ENCODE results near the gene NSD2.
"Not testable (repeated sequence)": the region's sequence is repeated elsewhere in the genome, so short reads cannot be mapped to it uniquely, and the experiment has no call there.

Gene NSD2

DNA sequence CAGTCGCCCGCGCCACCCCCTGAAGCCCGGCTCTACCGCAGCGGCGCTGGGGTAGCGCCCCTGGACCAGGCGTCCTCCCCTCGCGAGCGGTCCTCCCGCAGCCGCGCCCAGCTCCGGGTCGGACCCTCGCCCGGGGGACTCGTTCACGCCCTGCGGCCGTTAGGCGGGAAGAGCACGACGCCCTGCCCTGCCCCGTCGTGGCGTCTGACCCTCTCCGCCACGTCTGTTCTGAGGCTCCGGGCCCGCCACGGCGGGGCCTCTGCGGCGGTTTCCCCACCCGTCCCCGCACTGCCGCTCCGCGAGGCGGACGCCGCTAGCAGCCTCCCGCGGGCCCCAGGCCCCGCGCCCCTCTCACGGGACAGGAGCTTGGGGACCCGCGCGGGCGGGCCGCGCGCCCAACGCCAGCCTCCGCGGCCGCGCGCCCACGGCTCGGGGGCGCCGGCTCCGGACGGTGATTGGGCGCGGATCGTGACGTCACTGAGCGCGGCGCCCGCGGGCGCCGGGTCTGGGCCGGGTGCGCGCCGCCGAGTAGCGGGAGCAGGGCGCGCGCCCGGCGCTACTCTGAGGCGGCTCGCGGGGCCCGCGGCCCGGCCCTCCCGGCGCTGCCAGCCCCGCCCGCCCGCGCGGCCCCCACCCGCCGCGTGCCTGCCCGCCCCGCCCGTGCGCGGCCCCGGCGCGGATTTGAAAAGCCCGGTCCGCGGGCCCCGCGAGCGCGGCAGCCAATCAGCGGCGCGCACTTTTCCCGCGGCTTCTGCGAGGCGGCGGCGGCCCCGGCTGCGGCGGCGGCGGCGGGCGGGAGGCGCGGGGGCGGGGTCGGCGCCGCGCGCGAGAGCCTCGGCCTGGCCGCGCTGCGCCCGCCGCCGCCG lies at the start of gene NSD2:
TSS of gene NSD2 (plus strand) at position 816 of the 866 bp plus-strand sequence. CDS start 29,262 bp downstream, outside the sequence.
- DNase-seq, result peak; percentile 92

DNA sequence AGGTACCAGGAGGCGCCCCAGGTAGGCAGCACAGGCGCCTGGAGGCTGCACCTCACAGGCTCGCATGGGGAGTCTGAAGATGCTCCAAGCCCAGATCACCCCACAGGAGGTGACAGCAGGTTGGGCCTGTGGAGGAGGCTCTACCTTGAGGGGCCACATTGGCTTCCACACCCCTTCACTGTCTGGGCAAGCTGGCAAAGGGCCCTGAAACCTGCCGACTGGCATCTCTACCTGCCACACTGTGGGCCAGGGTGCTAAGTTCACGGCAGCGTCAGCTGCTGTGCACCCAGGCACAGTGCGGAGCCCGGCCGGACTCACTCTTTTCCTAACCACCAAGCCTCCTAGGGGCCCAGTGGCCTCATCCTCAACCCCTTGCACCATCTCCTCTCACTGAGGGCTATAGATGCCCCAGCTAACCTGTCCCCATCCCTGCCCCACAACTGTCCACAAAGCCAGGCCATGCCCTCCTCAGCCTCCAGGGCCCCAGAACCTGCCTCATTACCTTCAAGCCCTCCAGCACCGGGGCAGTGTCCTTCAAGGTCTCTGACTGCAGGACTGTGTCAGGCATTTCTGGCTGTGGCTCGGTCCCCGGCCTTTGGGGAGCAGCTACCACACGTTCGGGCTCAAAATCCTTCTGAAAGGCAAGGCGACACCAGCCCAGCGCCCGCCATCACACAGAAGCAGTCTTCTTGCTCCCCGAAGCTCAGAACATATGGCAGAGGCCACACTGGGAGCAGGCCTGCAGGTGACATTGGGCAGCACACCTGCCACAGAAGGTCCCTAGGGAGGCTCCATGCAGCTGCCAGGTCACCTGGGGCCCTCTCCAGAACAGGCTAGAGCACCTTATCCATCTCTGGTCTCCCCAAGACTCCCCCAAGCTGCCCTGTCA lies 49.3 kb upstream of the NSD2 start:
- DNase-seq, result peak; percentile 15

DNA sequence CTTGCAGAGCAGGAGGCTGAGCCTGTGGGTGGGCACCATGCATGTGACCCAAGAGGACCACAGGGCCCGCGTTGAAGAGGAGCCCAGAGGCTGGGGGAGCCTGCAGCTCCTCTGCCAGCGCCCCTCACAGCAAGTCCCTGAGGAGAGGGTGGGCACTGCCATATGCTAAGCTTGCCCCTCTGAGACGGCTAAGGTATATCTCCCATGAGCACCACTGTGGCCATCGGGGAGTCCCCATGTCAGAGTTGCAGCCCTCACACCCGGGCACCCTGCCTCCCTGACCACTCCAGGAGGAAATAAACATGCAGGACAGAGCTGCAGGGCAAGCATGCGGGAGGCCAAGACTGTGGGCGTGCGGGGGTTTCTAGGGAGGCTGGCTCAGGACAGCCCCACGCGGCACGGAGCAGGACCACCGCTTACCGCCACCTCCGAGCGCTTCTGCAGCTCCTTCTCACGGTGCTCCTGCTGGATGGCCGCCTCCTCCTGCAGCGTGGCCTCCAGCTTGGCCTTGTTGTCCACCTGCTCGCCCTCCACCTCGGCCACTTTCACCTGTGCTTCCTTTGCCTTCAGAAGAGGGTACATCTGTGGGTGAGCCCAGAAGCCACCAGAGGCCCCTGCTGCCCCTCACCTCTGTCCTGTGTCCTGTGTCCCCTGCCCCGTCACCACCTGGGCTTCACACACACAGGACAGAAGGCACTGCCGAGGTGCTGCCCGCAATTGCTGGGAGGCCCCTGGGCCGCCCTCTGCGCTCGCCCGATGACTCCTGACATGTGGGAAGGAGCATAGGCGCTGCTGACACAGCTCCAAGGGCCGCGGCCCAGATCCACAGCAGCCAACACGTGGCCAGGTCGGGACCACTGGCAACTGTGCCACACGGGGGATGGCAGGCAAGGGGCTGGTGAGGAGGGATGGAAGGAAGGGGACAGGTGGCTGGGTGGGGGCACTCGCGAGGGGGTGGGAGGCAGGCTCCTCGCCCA lies 48.3 kb upstream of the NSD2 start:
- peak; percentile 17 for DNase-seq

DNA sequence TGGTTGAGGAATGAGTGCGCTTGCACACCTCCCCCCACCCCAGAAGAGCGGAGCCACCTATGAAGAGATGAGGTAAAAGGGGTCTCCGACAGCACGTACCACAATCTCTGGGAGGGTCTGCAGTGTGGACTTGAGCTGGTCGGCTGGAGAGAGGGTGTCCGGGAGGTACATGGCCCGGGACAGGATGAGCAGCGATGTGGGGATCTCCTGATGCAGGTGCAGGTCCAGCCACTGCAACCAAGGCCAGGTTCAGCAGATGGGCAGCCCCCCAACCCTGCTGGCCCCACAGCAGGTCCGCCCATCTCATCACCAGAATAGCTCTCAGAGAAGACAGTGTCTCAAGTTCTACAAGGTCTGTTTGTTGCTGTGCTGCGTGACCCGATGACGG lies 47.7 kb upstream of the NSD2 start:
- DNase-seq, result no peak

DNA sequence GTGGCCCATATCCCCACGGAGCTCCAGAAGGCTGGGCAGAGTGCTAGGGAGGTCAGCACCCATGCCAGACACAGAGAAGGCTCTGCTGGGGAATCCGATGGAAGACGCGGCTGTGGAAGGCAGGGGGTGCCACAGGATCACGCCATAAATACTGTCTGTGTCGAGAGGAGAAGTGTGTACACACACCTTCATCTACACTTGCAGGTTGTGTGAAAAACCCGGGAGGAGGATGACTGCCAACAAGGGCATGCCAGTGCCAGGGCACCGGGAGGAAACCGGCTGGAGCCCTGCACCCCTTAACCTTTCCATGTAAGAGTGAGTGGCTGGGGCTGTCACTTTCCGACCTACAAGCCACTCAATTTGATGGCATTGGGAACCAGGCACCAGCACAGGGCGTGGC lies 46.4 kb upstream of the NSD2 start:
- no peak for DNase-seq

DNA sequence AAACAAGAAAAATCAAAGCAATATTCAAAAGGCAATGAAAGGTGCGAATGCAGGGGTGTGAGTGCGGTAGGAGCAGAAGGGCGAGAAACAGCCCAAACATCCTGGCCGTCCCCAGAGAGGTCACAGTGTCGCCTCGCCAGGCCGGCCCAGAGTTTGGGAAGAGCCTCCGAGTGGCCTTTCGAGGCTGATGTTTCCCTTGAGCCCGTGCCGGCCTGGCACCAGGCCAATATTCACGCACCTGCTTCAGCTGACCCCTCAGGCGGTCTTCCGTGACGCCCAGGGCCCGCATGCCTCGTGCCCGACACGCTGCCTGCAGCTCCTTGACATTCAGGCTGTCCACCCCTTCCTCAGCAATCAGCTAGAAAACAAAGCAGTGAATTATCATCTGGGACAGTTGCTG lies 45.9 kb upstream of the NSD2 start:
- DNase-seq, result no peak

DNA sequence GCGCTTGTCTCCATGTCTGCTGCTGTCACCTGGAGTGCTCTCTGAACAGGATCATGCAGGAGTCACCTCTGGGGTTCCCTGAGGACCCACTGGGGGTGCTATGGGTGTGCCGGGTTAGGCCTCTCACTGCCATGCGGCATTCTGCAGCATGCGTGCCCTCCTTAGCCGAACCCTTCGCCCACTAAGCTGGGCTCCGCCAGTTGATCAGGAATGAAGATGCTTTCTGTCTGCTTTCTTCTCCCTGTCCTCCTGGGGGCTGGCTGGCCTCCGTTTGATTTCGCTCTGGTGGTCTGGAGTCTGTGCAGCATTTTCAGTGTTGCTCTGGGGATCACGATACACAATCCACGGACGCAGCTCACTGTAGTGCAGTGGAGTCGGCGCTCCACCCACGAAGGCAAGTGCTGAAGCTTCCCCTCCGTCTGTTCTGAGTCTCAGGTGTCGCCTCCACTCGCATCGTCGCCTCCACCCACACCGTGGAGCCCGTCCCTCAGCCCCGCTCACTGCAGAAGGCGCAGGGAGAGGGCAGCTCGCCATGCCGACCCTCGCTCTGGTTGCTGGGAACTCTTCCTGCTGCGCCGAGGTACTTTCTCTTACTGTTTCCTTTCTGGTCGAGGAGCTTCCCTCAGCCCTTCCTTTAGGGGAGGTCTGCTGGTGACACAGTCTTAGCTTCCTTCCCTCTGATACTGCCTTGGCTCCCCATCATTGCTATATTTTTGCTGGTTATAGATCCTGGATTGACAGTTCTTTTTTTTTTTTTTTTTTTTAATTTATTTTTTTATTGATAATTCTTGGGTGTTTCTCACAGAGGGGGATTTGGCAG lies 44.5 kb upstream of the NSD2 start:
- DNase-seq, result no peak

DNA sequence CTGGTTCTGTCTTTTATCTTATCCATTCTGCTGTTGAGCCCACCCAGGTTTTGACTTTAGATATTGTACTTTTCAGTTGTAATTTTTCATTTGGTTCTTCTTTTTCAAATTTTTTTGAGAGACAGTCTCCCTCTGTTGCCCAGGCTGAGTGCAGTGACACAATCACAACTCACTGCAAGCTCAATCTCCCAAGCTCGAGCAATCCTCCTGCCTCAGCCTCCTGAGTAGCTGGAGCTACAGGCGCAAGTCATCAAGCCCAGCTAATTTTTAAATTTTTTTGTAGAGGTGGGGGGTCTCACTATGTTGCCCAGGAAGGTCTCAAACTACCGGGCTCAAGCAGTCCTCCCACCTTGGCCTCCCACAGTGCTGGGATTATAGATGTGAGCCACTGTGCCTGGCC lies 41.0 kb upstream of the NSD2 start:
- DNase-seq, result no peak

DNA sequence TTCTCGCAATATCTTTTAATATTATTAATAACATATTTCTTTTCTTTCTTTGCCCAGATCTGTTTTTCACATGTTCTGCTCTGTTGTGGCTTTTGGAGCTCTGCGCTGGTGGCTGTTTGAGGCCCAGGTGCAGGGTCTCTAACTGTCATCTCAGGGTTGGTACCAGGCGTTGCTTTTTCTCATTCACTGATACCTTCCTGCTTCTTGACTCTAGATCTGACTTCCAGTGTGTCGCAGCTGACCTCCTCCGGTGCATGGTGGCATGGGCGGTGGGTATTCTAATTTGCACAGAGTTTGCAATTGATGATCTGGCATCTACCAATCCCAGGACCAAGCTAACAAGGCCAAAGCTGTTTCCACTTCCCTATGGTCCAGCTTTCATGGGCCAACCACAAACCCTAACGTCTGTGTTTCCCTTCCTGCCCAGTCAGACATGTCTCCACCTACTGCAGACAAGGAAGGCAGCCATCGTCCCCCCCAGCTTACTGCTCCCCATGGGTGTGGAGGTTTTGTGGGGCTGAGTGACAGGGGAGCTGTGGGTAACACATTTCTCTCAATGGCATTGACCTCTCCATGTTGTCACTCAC lies 40.5 kb upstream of the NSD2 start:
- no peak for DNase-seq

DNA sequence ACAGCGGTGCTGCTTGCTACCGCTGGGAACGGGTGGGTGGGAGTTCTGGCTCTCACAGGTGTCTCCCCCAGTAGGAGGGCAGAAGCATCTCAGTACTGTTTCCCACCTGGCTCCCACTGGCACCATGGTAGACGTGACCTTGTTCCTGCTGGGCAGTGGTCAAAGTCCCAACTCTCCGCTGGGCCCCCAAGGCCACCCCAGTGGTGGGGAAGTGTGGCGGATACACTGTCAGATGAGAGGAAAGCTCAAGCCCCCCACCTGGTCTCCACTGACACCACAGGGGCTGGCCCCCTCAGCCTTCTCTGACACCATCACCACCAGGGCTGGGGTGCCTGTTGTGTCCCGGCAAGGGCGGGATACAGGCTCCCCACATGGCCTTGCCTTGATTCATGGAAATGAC lies 39.9 kb upstream of the NSD2 start:
- no peak for DNase-seq

DNA sequence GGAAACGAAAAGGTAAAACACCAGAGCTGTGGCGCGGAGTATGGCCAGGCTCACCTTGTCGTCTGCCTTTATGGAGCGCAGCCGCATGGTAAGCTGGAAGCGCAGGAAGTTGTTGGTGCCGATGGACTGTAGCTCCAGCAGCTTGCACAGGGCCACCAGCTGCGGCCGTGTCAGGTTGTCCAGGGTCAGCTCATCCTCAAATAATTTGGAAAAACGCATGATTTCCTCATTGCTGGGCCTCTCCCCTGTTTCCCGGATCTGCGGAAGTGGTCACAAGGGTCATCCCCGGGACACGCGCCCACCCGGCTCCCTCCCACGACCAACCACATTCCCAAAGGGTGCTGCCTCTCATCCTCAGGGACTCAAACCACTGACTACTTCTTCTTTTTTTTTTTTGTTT lies 38.5 kb upstream of the NSD2 start:
- DNase-seq, result no peak

DNA sequence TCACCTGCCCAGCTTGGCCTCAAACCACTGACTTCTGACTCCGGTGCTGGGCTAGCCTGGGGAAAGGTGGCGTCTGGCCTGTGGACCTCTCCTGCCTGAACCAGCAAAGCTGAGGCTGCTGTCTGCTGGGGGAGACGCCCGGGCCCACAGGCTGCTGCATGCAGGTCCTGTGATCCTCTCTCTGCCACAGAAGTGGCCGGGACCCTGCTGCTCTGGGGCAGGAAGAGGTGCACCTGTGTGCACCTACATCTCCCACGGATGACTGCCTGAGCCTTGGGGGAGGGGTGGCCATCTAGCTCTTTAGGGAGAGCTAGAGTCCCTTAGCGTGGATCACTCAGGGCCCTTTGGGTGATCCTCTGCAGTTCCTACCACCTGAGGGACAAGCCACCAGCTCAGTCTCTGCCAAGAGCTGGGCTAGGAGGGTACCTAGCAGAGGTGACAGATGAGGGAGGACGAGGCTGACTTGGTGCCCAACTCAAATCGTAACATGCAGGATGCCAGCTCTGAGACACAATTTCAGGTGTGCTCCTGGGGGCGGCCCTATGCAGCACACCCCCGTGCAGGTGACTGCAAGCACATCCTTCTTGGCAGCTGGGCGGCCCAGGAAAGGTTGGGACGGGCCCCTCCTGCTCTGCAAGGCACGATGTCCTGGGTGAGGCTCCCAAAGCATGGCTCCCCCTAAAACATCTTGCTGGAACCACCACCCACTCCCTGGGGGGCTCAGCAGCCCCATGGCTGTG lies 37.7 kb upstream of the NSD2 start:
- DNase-seq, result no peak

DNA sequence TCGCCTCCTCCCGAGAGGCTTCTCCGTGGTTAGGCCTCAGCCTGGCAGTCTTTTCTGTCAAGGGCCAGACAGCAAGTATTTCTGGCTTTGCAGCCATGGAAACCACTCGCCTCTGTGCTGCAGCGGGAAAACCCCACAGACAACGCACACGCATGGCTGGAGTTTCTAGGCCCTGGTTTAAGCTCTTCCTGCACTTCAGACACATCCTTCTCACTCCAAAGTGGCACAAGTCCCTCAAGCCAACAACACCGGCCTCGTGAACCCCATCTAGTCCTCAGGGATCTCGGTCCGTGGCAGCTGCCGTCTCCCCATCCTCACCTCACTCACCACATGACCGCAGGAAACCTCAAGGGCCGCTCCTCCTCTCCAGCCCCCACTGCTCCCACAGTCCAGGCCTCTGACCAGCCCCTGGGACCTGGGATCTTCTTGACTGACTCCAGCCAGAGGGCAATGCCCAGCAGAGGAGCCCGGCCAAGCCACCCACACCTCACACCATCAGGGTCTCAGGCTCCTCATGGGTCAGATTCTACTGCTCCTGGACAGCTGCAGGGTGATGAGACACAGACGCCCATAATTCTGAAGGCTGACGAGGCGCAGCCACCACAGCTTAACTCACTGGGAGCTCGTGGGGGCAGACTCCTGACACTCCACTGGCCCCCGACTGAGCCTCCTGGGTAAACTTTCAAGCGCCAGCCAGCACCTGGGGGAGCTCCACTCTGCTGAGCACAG lies 37.0 kb upstream of the NSD2 start:
- no peak for DNase-seq

DNA sequence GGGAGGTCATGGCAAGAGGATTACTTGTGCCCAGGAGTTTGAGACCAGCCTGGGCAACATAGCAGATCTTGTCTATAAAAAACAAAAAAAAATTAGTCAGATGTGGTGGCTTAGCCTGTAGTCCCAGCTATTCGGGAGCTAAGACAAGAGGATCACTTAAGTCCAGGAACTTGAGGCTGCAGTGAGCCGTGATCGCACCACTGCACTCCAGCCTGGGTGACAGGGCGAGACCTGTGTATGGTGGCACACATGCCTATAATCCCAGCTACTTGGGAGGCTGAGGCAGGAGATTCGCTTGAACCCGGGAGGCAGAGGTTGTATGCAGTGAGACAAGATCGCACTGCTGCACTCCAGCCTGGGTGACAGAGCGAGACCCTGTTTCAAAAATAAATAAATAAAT lies 35.4 kb upstream of the NSD2 start:
- not testable (repeated sequence) for DNase-seq

DNA sequence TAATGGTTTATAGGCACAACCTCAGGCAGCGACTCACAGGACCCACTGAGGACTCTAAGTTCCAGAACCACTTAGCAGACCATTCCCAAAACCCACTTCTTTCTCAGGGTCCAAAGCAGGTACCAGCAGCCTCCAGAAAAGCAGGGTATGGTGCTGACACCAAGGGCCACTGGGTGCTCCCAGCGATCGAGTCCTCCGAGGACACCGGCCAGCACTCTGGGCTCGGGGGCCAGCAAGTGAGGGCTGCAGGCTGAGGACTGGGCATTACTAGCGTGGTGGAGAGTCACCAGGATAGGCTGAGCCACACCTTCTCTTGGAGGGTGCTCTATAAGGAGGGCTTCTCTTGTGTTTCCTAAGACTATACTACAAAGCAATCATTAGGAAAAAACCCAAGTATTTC lies 34.5 kb upstream of the NSD2 start:
- no peak for DNase-seq

DNA sequence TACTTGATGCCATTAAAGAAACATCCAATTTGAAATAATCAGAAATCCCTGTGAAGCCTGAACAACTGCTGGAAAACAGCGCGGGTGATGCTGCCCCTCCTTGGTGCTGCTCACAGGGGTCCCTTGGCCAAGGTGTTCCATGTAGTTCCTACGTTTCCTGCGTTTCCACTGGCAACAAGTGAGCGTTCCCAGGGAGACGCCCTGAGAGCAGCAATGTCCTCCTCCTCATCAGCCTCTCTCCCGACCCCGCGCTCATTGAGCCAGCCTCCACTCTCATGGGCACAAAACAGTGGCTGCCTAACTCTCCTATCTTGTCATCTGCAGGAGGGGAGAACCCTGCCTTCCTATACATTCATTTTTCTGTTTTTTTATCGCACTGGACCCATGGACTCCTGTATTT lies 34.1 kb upstream of the NSD2 start:
- DNase-seq, result no peak

DNA sequence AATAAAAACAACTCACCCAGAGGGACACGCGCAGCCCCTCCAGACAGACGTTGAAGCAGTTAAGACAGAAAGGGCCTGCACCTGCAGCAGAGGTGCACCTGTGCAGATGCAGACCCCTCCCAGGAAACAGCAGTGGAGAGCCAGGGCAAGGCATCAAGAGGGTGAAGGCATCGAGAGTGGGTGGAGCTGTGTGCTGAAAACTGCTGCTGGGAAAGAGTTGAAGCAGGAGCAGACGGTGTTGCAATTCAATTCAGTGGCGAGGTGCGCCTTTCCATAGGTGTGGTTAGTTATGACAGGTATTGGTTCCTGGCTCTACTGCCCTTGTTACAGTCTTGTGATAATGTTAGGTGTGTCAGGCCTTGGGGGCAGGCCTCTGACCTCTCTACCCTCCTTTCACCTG lies 31.9 kb upstream of the NSD2 start:
- no peak for DNase-seq

DNA sequence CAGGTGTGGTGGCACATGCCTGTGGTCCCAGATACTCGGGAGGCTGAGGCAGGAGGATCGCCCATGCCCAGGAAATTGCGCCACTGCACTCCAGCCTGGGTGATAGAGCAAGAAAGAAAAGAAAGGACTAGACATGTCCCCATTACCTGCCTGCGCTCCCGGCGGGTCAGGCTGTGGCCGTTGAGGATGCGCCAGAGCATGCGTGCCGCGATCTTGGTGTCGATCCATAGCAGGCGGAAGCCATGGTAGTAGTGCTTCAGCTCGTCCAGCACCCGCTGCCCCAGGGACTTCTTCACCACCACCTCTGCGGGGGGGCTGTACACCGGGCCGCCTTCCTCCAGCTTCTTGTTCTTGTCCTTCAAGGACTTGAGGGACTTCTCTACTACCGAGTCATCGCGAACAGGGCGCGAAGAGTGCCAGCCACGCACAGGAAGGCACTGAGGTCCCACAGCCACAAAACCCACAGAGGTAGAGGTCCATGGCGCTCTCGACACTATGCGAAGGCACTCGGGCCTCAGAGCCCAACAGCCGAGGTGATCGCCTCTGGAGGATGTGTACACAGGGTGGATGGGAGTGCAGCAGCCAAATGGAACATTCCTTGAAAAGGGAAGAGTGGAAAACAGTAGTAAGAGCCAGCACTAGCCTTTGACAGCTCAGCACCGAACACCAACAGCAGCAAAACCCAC lies 29.8 kb upstream of the NSD2 start:
- no peak for DNase-seq

DNA sequence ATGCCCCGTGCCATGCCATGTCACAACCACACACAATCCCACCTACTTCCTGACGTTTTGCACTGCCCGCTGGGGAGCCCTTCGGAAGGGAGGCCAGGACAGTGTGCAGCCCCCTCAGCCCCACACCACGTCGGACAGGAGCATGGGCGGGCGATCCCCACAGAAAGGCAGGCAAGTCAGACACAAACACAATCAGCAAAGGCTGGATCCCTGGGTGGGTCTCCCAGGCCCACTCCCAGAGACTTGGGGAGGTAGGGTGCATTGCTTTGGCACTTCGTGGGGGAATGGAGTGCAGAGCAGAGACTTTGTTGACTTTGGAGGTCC lies 29.3 kb upstream of the NSD2 start:
- DNase-seq, result no peak

Measured in left hindlimb (tissue), 1 donor.